ES-I3 (cell line): ENCODE data around the gene CHRNA4.

Experiments
- H3K36me3 ChIP-seq: 2 replicates; pipeline ENCODE4 v1.6.1; 2013; ENCODE audit warnings: mild to moderate bottlenecking, low read length, control low read depth, moderate library complexity; ENCODE audit not compliant: insufficient read depth
- H3K4me1 ChIP-seq: 2 replicates; pipeline ENCODE4 v1.6.1; 2013; ENCODE audit warnings: mild to moderate bottlenecking, control low read depth, low read length; ENCODE audit not compliant: insufficient read depth
- H3K9ac ChIP-seq: 2 replicates; pipeline ENCODE4 v1.6.1; 2013; ENCODE audit warnings: low read depth, mild to moderate bottlenecking, low read length, moderate library complexity
- H3K9me3 ChIP-seq: 2 replicates; pipeline ENCODE4 v1.6.1; 2013; ENCODE audit warnings: mild to moderate bottlenecking, low read length, moderate library complexity; ENCODE audit not compliant: control insufficient read depth, insufficient read depth

Gene CHRNA4

GRCh38 chr20:63401384-63402110 is 40.4 kb upstream of the CHRNA4 start:
- Histone ChIP-seq H3K36me3 (no peaks in the 10 kb centered on the region), H3K9me3 (no peaks in the 10 kb centered on the region), H3K4me1 (no peaks in the 10 kb centered on the region), H3K9ac (no peak overlapping the region)

- Histone ChIP-seq H3K4me1 (no peaks in the 10 kb centered on the region), H3K36me3 (no peaks in the 10 kb centered on the region), H3K9ac (no peak overlapping the region), H3K9me3 (no peaks in the 10 kb centered on the region)
Observed at GRCh38 chr20:63400486-63401210, 39.5 kb upstream of the CHRNA4 start.

GRCh38 chr20:63399596-63400375 is 38.6 kb upstream of the CHRNA4 start:
- Histone ChIP-seq H3K36me3 (no peaks in the 10 kb centered on the region), H3K4me1 (no peaks in the 10 kb centered on the region), H3K9me3 (no peaks in the 10 kb centered on the region), H3K9ac (no peak overlapping the region)

- no peak overlapping the region for H3K9ac ChIP-seq
- H3K36me3 ChIP-seq: no peaks in the 10 kb centered on the region
- H3K9me3 ChIP-seq: no peaks in the 10 kb centered on the region
- no peaks in the 10 kb centered on the region; the same call in 1 of the 2 replicates for H3K4me1 ChIP-seq
Observed at GRCh38 chr20:63398744-63399514, 37.8 kb upstream of the CHRNA4 start.

DNA sequence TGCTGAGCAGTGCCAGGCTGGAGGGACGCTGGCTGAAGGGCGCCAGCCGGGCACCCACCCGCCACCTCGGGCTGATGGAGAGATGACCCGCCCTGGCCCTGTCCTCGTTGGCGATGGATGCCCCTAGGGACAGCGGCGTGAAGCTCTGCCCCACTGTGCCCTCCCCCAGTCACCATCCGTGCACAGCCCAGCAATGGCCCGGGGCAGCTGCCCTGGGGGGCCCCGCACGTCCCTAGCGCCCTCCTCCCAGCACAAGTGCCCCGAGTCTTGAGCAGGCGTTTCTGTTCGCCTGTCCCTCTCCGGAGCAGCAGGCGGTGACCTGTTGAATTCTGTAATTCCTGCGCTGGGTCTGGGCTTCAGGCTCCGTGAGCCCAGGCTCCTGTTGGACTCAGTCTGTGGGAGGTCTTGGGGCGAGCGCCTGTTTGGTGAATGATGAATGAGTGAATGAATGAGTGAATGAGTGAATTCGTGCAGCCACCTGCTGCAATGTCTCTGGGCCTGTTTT is 36.8 kb upstream of the CHRNA4 start:
- Histone ChIP-seq H3K36me3 (no peaks in the 10 kb centered on the region), H3K9ac (no peak overlapping the region), H3K9me3 (no peaks in the 10 kb centered on the region), H3K4me1 (peaks cover 3% of the 10 kb centered on the region; the same call in 1 of the 2 replicates)

DNA sequence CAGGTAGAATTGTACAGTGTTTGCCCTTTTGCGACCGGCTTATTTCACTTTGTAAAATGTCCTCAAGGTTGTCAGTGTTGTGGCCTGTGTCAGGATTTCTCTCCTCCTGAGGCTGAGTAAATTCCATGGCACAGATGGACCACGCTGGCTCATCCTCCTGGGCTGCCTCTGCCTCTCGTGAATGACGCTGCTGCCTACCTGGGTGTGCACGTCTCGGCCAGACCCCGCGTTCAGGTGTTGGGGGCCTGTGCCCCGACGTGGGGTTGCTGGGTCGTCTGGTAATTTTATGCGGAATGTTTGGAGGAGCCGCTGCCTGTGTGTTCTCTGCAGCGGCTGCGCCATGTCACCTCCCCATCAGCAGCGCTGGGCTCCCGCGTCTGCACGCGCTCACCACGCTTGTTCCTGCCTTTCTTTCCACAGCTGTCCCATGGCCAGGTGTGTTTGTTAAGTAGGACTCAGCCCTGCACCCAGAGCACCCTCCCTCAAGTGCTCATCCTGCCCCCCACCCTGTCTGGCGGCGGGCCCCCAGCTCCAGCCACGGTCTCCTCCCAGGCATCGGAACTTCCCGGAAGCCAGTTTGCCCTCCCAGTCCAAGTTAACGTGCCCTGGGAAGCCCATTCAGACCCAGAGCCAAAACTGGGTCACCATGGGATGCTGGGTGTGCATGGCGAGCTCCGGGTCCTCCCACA is 36.1 kb upstream of the CHRNA4 start:
- H3K9ac ChIP-seq: no peak overlapping the region
- no peaks in the 10 kb centered on the region for H3K9me3 ChIP-seq
- H3K36me3 ChIP-seq: no peaks in the 10 kb centered on the region
- H3K4me1 ChIP-seq: peaks cover 3% of the 10 kb centered on the region; the same call in 1 of the 2 replicates

DNA sequence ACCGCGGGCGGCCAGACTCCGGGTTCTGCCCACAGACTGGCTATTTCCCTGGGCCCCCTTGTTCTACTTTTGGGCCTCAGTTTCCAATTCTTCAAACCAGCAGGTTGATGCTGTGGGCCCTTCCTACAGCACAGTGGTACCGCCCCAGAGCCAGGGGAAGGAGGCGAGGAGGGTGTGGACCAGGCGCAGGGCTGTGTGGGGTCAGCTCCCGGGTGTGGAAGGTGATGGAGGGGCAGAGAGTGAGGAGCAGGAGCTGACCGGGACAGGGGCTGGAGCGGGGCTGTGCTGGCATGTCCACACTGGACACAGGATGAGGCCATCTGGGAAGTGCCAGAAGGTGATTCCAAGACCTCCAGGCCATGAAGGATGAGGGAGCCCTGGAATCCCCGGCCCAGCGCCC is 35.2 kb upstream of the CHRNA4 start:
- Histone ChIP-seq H3K9ac (no peak overlapping the region), H3K9me3 (no peaks in the 10 kb centered on the region), H3K4me1 (peaks cover 3% of the 10 kb centered on the region; the same call in 1 of the 2 replicates), H3K36me3 (no peaks in the 10 kb centered on the region)

DNA sequence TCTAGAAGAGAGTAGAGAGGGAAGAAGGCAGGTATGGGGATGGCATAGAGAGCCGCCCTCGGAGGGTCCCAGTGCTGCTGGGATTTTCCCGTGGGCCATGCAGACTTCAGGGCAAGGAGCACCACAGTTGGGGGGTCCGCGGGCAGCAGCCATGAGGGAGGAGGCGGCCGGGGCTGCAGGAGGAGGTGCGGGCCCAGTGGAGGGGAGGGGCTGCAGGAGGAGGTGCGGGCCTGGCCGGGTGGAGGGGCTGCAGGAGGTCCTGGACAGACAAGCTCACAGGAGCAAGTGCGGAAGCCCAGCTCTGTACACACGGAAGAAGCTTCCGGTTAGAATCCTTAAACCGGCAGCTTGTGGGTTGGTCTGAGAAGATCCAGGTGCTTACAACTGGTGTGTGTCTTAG is 34.6 kb upstream of the CHRNA4 start:
- Histone ChIP-seq H3K9ac (no peak overlapping the region), H3K4me1 (peaks cover 3% of the 10 kb centered on the region; the same call in 1 of the 2 replicates), H3K9me3 (no peaks in the 10 kb centered on the region), H3K36me3 (no peaks in the 10 kb centered on the region)

- Histone ChIP-seq H3K9ac (no peak overlapping the region), H3K4me1 (peaks cover 3% of the 10 kb centered on the region; the same call in 1 of the 2 replicates), H3K9me3 (no peaks in the 10 kb centered on the region), H3K36me3 (no peaks in the 10 kb centered on the region)
Observed at GRCh38 chr20:63394920-63395455, 33.8 kb upstream of the CHRNA4 start.

DNA sequence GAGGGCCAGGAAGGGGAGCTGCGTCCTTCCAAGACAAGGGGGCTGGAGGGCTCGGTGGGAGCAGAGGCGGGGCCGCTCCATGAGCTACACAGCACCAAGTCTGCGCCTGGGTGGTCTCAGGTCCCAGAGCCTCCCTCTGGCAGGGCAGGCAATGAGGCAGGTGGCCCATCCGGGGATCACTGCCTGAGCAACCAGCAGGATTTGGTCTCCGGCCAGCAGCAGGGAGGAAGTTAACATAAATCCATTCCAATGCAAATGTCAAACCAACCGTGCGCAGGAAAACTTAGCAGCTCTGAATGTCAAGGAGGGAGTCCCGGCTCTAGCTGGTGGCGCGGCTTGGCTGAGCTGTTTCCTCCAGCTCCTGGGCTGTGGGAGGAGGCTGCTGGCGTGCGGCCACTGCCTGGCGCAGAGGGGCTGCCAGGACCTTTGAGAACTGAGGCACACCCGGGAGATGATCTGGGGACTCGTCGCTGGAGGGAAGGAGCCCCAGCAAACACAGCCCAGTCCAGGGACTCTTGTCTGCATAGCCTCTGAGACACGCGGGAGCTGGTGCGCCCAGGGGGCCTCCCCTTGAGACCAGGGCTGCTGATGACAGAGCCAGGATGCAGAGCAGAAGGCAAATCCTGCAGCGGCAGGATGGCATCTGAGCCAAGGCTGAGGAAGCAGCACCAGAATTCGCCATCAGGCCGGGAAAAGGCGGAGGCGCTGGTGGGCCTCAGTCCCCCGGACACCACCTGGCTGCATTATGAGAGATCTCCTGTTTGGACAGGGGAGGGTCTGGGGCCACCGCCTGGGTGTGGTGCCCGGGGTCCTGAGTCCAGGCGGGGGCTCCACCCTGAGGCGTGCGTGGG is 33.1 kb upstream of the CHRNA4 start:
- no peak overlapping the region for H3K9ac ChIP-seq
- peaks cover 3% of the 10 kb centered on the region; the same call in 1 of the 2 replicates for H3K4me1 ChIP-seq
- no peaks in the 10 kb centered on the region for H3K36me3 ChIP-seq
- H3K9me3 ChIP-seq: no peaks in the 10 kb centered on the region

DNA sequence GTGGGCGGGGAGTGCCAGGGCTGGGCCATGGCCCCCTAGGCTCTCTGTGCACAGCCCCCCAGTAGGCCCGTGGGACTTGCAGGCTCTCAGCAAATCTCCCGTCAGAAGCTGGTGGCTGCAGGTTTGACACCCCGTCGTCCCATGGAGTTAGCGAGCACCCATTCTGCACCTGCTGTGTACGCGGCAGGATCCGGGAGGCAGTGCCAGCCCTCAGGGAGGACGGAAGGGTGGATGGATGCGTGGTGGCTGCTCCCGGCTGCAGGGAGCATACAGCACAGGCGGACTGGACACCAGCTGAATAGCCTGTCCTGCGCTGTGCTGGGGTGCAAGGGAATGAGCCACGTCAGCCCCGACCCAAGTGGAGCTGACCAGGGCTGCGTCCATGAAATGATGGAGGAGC is 32.4 kb upstream of the CHRNA4 start:
- no peaks in the 10 kb centered on the region for H3K36me3 ChIP-seq
- H3K9ac ChIP-seq: no peak overlapping the region
- H3K9me3 ChIP-seq: no peaks in the 10 kb centered on the region
- peaks cover 3% of the 10 kb centered on the region; the same call in 1 of the 2 replicates for H3K4me1 ChIP-seq

DNA sequence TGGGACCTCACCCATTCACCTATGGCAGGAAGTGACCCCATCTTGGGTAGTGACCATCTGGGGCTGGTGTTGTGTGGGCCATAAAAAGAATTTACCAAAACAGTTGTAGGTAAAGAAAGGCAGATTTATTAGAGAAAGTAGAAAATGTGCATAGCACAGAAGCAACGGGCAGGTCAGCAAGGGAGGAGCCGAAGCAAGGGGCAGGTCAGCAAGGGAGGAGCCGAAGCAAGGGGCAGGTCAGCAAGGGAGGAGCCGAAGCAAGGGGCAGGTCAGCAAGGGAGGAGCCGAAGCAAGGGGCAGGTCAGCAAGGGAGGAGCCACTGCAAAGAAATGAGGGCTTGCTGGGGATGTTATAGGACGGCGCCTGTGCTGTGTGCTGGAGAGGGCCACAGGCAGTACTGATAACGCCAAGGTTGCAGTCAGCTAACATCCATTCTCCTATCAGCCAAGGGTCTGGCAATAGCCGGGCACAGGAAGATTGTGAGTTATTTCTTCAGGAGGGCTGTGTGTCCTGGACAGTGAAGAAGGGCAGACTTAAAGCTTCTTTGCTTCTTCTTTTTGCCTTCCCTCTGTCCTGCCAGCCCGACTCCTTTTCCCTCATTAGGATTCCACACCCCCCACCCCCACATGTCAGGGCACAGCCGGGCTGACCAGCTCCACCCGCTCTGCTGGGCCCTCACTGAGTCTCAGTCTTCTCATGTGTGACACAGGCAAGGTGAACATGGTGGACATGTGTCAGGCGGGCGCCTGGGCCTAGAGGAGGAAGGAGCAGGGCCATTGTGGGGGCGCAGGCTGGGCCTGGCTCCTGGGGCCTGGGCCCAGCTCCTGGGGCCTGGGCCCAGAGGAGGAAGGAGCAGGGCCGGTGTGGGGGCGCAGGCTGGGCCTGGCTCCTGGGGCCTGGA is 31.6 kb upstream of the CHRNA4 start:
- Histone ChIP-seq H3K9ac (no peak overlapping the region), H3K36me3 (no peaks in the 10 kb centered on the region), H3K9me3 (no peaks in the 10 kb centered on the region), H3K4me1 (peaks cover 3% of the 10 kb centered on the region; the same call in 1 of the 2 replicates)
